ENCODE measurements around the gene FLACC1.

The FLACC1 gene

DNA sequence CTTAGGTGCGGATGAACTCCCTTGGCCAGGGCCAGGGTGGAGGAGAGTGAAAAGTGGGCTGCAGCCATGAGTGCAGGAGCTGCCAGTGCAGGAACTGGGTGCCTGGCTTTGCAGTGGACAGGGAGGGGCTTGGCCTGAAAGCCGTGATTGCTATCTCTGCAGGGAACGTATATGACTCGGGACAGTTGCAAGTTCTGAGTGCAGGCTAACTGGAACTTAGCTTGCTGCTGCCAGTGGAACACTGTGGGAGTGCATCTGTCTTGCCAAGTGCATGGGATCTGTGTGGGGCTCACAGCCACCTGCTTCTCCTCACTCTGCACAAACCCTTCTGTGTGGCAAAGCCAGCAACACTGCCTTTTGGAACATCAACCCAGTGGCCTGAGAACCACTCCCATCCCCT is 36.9 kb downstream of the FLACC1 start:
- H3F3A ChIP-seq (ENCODE audit: insufficient read depth, low read length) = no peaks in the 10 kb centered on the region
- no peak overlapping the region for H3K4me2 ChIP-seq (ENCODE audit: low read depth, low read length)
- no peaks in the 10 kb centered on the region for H3K27me3 ChIP-seq (replicated peaks; ENCODE audit: insufficient read depth, low read length)
- no peaks in the 10 kb centered on the region for H3K36me3 ChIP-seq (replicated peaks; ENCODE audit: insufficient read depth, low read length)
- H3K4me3 ChIP-seq (ENCODE audit: low read length) = no peak overlapping the region
- H3K9ac ChIP-seq (ENCODE audit: low read length) = no peak overlapping the region
- no peaks in the 10 kb centered on the region; the same call in 1 of the 2 replicates for H3K9me3 ChIP-seq (replicated peaks; ENCODE audit: insufficient read depth, low read length)
- no peaks in the 10 kb centered on the region for H3K79me2 ChIP-seq (ENCODE audit: low read length)
- no peak overlapping the region for H3K27ac ChIP-seq (ENCODE audit: low read length)
- no peaks in the 10 kb centered on the region for H4K20me1 ChIP-seq (ENCODE audit: insufficient read depth, low read length)
- no peak for DNase-seq
- no peak overlapping the region for H2AFZ ChIP-seq (ENCODE audit: low read length)
- no peaks in the 10 kb centered on the region for H3K9me2 ChIP-seq (replicated peaks; ENCODE audit: insufficient read depth, low read length)
- TF ChIP-seq, protein P1, sequence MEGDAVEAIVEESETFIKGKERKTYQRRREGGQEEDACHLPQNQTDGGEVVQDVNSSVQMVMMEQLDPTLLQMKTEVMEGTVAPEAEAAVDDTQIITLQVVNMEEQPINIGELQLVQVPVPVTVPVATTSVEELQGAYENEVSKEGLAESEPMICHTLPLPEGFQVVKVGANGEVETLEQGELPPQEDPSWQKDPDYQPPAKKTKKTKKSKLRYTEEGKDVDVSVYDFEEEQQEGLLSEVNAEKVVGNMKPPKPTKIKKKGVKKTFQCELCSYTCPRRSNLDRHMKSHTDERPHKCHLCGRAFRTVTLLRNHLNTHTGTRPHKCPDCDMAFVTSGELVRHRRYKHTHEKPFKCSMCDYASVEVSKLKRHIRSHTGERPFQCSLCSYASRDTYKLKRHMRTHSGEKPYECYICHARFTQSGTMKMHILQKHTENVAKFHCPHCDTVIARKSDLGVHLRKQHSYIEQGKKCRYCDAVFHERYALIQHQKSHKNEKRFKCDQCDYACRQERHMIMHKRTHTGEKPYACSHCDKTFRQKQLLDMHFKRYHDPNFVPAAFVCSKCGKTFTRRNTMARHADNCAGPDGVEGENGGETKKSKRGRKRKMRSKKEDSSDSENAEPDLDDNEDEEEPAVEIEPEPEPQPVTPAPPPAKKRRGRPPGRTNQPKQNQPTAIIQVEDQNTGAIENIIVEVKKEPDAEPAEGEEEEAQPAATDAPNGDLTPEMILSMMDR (IDR thresholded peaks at IDR 0.05; ENCODE audit: low read length) = no peak
- TF ChIP-seq EZH2 (optimal IDR thresholded peaks at IDR 0.05; ENCODE audit: low read depth, low read length) (no peak), EZH2phosphoT487 (IDR thresholded peaks at IDR 0.05; ENCODE audit: low read length) (no peak)
- no peaks in the 10 kb centered on the region for H3K4me1 ChIP-seq (ENCODE audit: low read length)

DNA sequence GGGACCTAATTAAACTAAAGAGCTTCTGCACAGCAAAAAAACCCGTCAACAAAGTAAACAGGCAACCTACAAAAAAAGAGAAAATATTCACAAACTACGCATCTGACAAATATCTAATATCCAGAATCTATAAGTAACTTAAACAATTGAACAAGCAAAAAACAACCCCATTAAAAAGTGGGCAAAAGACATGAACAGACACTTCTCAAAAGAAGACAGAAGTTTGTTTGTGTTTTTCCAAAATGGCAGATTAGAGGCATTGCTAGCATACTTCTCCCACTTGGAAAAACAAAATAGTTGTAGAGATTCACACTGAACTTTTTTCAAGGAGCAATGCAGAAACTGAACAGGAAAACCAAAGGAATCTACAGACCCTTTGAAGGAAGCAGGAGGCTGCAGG is 37.6 kb downstream of the FLACC1 start:
- DNase-seq = no peak
- H3K27me3 ChIP-seq (replicated peaks; ENCODE audit: insufficient read depth, low read length) = no peaks in the 10 kb centered on the region
- no peak overlapping the region for H3K4me2 ChIP-seq (ENCODE audit: low read depth, low read length)
- no peaks in the 10 kb centered on the region for H3K9me2 ChIP-seq (replicated peaks; ENCODE audit: insufficient read depth, low read length)
- no peak overlapping the region for H3K9ac ChIP-seq (ENCODE audit: low read length)
- H3K79me2 ChIP-seq (ENCODE audit: low read length) = no peaks in the 10 kb centered on the region
- H4K20me1 ChIP-seq (ENCODE audit: insufficient read depth, low read length) = no peaks in the 10 kb centered on the region
- no peak overlapping the region for H2AFZ ChIP-seq (ENCODE audit: low read length)
- H3K4me1 ChIP-seq (ENCODE audit: low read length) = no peaks in the 10 kb centered on the region
- no peak overlapping the region for H3K4me3 ChIP-seq (ENCODE audit: low read length)
- no peak overlapping the region for H3K27ac ChIP-seq (ENCODE audit: low read length)
- H3K36me3 ChIP-seq (replicated peaks; ENCODE audit: insufficient read depth, low read length) = no peaks in the 10 kb centered on the region
- no peaks in the 10 kb centered on the region; the same call in 1 of the 2 replicates for H3K9me3 ChIP-seq (replicated peaks; ENCODE audit: insufficient read depth, low read length)
- H3F3A ChIP-seq (ENCODE audit: insufficient read depth, low read length) = no peaks in the 10 kb centered on the region
- TF ChIP-seq, protein P1 (IDR thresholded peaks at IDR 0.05; ENCODE audit: low read length) = no peak
- TF ChIP-seq EZH2 (optimal IDR thresholded peaks at IDR 0.05; ENCODE audit: low read depth, low read length) (no peak), EZH2phosphoT487 (IDR thresholded peaks at IDR 0.05; ENCODE audit: low read length) (no peak)

DNA sequence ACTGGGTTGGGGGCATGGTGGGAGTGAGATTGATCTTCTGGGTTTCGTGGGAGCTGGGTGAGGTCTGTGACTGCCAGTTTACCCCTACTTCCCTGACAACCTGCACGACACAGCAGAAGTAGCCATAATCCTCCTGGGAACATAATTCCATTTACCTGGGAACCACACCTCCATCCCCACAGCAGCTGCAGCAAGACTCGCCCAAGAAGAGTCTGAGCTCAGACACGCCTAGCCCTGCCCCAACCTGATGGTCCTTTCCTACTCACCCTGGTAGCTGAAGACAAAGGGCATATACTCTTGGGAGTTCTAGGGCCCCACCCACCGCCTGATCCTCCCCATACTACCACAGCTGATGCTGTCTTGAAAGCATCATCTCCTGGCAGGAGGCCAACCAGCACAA is 43.8 kb downstream of the FLACC1 start:
- H3F3A ChIP-seq (ENCODE audit: insufficient read depth, low read length) = no peaks in the 10 kb centered on the region

More for the DNA sequence above, 43.8 kb downstream of the FLACC1 start:
- Histone ChIP-seq H3K36me3 (replicated peaks; ENCODE audit: insufficient read depth, low read length) (no peaks in the 10 kb centered on the region), H3K27ac (ENCODE audit: low read length) (no peak overlapping the region), H3K4me3 (ENCODE audit: low read length) (no peak overlapping the region), H3K4me2 (ENCODE audit: low read depth, low read length) (no peak overlapping the region), H3K27me3 (replicated peaks; ENCODE audit: insufficient read depth, low read length) (no peaks in the 10 kb centered on the region), H3K4me1 (ENCODE audit: low read length) (no peaks in the 10 kb centered on the region), H3K9me2 (replicated peaks; ENCODE audit: insufficient read depth, low read length) (no peaks in the 10 kb centered on the region), H2AFZ (ENCODE audit: low read length) (no peak overlapping the region), H3K9ac (ENCODE audit: low read length) (no peak overlapping the region), H3K79me2 (ENCODE audit: low read length) (no peaks in the 10 kb centered on the region), H3K9me3 (replicated peaks; ENCODE audit: insufficient read depth, low read length) (no peaks in the 10 kb centered on the region), H4K20me1 (ENCODE audit: insufficient read depth, low read length) (no peaks in the 10 kb centered on the region)
- TF ChIP-seq, protein P1 (IDR thresholded peaks at IDR 0.05; ENCODE audit: low read length) = no peak
- TF ChIP-seq EZH2phosphoT487 (IDR thresholded peaks at IDR 0.05; ENCODE audit: low read length) (no peak), EZH2 (optimal IDR thresholded peaks at IDR 0.05; ENCODE audit: low read depth, low read length) (no peak)
- no peak for DNase-seq

Measured in MM.1S (cell line).